ENCODE measurements around the gene RNF4.
"Not testable (repeated sequence)": the region's sequence is repeated elsewhere in the genome, so short reads cannot be mapped to it uniquely, and the experiment has no call there.

The RNF4 gene

DNA sequence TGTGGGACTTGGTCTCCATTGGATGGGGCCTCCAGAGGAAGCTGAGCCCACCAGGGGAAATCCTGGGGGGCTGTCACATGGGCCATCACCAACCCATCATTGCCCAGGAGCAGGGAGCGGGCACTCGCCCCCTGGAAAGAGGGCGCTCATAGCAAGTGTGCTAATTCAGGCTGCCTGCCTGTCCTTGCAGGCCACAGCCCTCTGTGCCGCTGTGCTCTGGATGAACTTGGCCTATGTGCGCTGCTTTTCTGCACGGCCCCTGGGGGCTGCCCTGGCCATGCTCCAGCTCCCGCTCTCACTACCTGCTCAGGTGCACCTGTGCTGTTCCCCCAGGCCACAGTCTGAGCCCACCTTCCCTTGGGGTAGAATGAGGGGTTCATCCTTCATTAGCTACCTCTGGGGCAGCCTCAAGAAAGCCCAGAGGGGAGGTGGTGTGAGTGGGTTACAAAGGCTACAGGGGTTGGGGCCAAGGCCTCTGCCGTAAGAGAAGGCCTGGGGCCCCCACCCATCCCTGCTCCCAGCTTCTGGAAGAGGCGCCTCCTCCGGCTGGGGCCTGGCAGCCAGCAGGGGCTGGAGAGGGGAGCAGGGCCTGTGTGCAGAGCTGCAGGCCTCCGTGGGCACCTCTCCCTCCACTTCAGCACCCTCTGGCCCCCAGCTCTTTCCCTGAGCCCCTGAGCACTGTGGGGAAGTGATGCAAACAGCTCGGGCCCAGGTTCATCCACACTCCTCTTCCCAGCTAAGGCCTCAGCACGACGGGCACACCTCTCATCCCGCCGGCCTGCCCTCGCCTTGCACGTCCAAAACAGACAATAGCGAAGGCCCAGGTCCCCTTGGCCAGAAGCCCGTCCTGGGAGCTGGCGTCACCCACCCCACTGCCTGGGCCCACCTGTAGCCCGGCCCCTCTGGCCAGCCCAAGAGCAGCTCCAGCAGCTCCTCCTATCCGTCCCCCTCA, 41.2 kb upstream of the RNF4 start:
- Histone ChIP-seq H3F3A (ENCODE audit: insufficient read depth, low read length) (no peaks in the 10 kb centered on the region), H2AFZ (ENCODE audit: low read length) (no peak overlapping the region), H4K20me1 (ENCODE audit: insufficient read depth, low read length) (no peaks in the 10 kb centered on the region), H3K9me3 (ENCODE audit: low read length) (no peaks in the 10 kb centered on the region), H3K79me2 (ENCODE audit: insufficient read depth, low read length) (no peaks in the 10 kb centered on the region), H3K27me3 (ENCODE audit: insufficient read depth, low read length) (no peaks in the 10 kb centered on the region; the same call in 1 of the 2 replicates), H3K4me3 (ENCODE audit: low read depth, low read length, poor library complexity, severe bottlenecking) (no peak overlapping the region), H3K4me1 (ENCODE audit: insufficient read depth, low read length, severe bottlenecking) (no peaks in the 10 kb centered on the region), H3K36me3 (ENCODE audit: insufficient read depth, low read length) (no peaks in the 10 kb centered on the region; the same call in 1 of the 2 replicates), H3K9ac (ENCODE audit: low read length) (no peak overlapping the region), H3K27ac (ENCODE audit: low read depth, low read length, poor library complexity, severe bottlenecking) (no peak overlapping the region), H3K9me2 (ENCODE audit: low read depth, low read length) (no peaks in the 10 kb centered on the region), H3K4me2 (ENCODE audit: low read length) (no peak overlapping the region)
- TF ChIP-seq, protein P1, sequence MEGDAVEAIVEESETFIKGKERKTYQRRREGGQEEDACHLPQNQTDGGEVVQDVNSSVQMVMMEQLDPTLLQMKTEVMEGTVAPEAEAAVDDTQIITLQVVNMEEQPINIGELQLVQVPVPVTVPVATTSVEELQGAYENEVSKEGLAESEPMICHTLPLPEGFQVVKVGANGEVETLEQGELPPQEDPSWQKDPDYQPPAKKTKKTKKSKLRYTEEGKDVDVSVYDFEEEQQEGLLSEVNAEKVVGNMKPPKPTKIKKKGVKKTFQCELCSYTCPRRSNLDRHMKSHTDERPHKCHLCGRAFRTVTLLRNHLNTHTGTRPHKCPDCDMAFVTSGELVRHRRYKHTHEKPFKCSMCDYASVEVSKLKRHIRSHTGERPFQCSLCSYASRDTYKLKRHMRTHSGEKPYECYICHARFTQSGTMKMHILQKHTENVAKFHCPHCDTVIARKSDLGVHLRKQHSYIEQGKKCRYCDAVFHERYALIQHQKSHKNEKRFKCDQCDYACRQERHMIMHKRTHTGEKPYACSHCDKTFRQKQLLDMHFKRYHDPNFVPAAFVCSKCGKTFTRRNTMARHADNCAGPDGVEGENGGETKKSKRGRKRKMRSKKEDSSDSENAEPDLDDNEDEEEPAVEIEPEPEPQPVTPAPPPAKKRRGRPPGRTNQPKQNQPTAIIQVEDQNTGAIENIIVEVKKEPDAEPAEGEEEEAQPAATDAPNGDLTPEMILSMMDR (IDR thresholded peaks at IDR 0.05; ENCODE audit: low read length) = no peak
- no peak for TF ChIP-seq EZH2 (IDR thresholded peaks at IDR 0.05; ENCODE audit: borderline replicate concordance, low read length)

DNA sequence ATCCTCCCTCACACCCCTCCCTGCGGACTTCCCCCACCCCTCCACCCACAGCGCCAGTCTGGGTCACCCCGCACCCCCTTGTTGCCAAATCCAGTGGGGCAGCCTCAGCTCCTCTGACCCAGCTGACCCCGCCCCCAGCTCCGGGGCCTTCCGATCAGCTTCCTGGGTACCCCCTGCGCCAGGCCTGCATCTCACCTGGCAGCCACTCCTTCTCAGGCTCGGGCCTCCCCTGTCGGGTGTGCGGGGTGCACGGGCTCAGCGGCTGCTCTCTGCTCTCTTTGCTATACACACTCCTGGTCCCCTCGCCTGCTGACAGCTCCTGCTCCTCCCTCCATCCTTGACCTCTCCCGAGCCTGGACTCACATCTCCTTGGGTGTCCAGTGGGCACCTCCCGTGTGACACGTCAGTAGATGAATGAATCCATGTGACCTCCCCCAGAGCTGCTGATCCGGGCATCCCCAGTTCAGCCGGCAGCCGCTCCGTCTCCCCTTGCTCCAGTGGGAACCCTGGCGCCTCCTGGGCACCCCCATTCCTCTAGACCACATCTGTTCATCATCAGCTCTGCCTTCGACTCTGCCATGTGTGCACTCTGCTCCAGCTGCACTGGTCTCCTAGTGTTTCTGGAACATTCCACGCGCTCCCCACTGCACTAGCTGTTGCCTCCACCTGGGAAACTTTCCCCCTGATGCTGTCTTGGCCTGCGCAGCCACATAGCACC, 40.3 kb upstream of the RNF4 start:
- H4K20me1 ChIP-seq (ENCODE audit: insufficient read depth, low read length) = no peaks in the 10 kb centered on the region
- H3K4me1 ChIP-seq (ENCODE audit: insufficient read depth, low read length, severe bottlenecking) = no peaks in the 10 kb centered on the region
- H2AFZ ChIP-seq (ENCODE audit: low read length) = no peak overlapping the region
- H3K9me3 ChIP-seq (ENCODE audit: low read length) = no peaks in the 10 kb centered on the region
- TF ChIP-seq EZH2 (IDR thresholded peaks at IDR 0.05; ENCODE audit: borderline replicate concordance, low read length) = no peak
- TF ChIP-seq, protein P1 (IDR thresholded peaks at IDR 0.05; ENCODE audit: low read length) = no peak
- no peak overlapping the region for H3K27ac ChIP-seq (ENCODE audit: low read depth, low read length, poor library complexity, severe bottlenecking)
- no peak overlapping the region for H3K9ac ChIP-seq (ENCODE audit: low read length)
- H3K4me3 ChIP-seq (ENCODE audit: low read depth, low read length, poor library complexity, severe bottlenecking) = no peak overlapping the region
- H3K4me2 ChIP-seq (ENCODE audit: low read length) = no peak overlapping the region
- H3K9me2 ChIP-seq (ENCODE audit: low read depth, low read length) = no peaks in the 10 kb centered on the region
- H3K27me3 ChIP-seq (ENCODE audit: insufficient read depth, low read length) = no peaks in the 10 kb centered on the region; the same call in 1 of the 2 replicates
- no peaks in the 10 kb centered on the region for H3K79me2 ChIP-seq (ENCODE audit: insufficient read depth, low read length)
- H3F3A ChIP-seq (ENCODE audit: insufficient read depth, low read length) = no peaks in the 10 kb centered on the region
- no peaks in the 10 kb centered on the region; the same call in 1 of the 2 replicates for H3K36me3 ChIP-seq (ENCODE audit: insufficient read depth, low read length)

DNA sequence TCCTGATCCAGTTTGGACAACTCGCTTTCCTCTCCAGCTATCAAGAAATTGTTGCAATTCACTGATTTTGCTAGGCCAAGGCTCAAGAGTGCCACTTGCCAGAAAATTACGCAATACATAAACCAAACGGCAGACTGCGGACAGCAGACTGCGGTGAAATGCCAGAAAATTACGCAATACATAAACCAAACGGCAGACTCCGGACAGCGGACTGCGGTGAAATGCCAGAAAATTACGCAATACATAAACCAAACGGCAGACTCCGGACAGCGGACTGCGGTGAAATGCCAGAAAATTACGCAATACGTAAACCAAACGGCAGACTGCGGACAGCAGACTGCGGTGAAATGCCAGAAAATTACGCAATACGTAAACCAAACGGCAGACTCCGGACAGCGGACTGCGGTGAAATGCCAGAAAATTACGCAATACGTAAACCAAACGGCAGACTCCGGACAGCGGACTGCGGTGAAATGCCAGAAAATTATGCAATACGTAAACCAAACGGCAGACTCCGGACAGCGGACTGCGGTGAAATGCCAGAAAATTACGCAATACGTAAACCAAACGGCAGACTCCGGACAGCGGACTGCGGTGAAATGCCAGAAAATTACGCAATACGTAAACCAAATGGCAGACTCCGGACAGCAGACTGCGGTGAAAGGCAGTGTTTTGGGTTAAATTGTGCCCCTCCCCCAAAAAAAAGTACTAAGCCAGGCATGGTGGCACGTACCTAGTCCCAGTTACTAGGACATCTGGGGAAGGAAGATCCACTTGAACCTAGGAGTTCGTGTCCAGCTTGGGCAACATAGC, 38.8 kb upstream of the RNF4 start:
- H3K79me2 ChIP-seq (ENCODE audit: insufficient read depth, low read length); H3K27me3 ChIP-seq (ENCODE audit: insufficient read depth, low read length); H3K27ac ChIP-seq (ENCODE audit: low read depth, low read length, poor library complexity, severe bottlenecking); H3K9ac ChIP-seq (ENCODE audit: low read length); H3K36me3 ChIP-seq (ENCODE audit: insufficient read depth, low read length); H3K9me3 ChIP-seq (ENCODE audit: low read length); H3K9me2 ChIP-seq (ENCODE audit: low read depth, low read length); H3K4me2 ChIP-seq (ENCODE audit: low read length); H3F3A ChIP-seq (ENCODE audit: insufficient read depth, low read length); H3K4me3 ChIP-seq (ENCODE audit: low read depth, low read length, poor library complexity, severe bottlenecking); H2AFZ ChIP-seq (ENCODE audit: low read length); H3K4me1 ChIP-seq (ENCODE audit: insufficient read depth, low read length, severe bottlenecking); H4K20me1 ChIP-seq (ENCODE audit: insufficient read depth, low read length): not testable (repeated sequence)
